Testis (tissue), 2 donors: ENCODE results near the gene MRPL36.

Source experiments
- CTCF ChIP-seq, 3 experiments: fragments of 450-650 bp in 2 of 3; fragments of 200-600 bp in 1 of 3; sonication (generic) in 1 of 3; IDR thresholded peaks; one replicate each; pipeline ENCODE4 v1.5.1; 2016 to 2019; ENCODE audit warnings: antibody characterized with exemption in 3 of 3, mild to moderate bottlenecking in 2 of 3, moderate library complexity in 1 of 3
- POLR2A ChIP-seq: fragments of 450-650 bp; IDR thresholded peaks from one replicate; pipeline ENCODE4 v1.6.1; 2017; ENCODE audit warnings: antibody characterized with exemption, mild to moderate bottlenecking, moderate library complexity

GRCh38 chr5:1769752-1770442 lies 29.7 kb downstream of the MRPL36 start:
- TF ChIP-seq CTCF (IDR thresholded peaks at IDR 0.05) (no peak), POLR2A (no peak)
